Skeletal muscle satellite cell (primary cell): ENCODE results near the gene NPIPA7.
"Not testable (repeated sequence)": the region's sequence is repeated elsewhere in the genome, so short reads cannot be mapped to it uniquely, and the experiment has no call there.

Experiments used
- H3K27me3 ChIP-seq: 2 replicates; pipeline ENCODE4 v1.7.0; 2013; ENCODE audit warnings: low read length; ENCODE audit not compliant: control insufficient read depth, insufficient read depth
- H3K36me3 ChIP-seq: 2 replicates; pipeline ENCODE4 v1.7.0; 2013; ENCODE audit warnings: mild to moderate bottlenecking, control low read depth, low read length; ENCODE audit not compliant: insufficient read depth
- H3K4me1 ChIP-seq: 2 replicates; pipeline ENCODE4 v1.7.0; 2013; ENCODE audit warnings: low read length; ENCODE audit not compliant: control insufficient read depth, insufficient read depth
- H3K4me2 ChIP-seq: 2 replicates; pipeline ENCODE4 v1.7.0; 2013; ENCODE audit warnings: mild to moderate bottlenecking, low read length
- H3K4me3 ChIP-seq: 2 replicates; pipeline ENCODE4 v1.7.0; 2013; ENCODE audit warnings: low read length
- H3K9ac ChIP-seq: 2 replicates; pipeline ENCODE4 v1.7.0; 2013; ENCODE audit warnings: mild to moderate bottlenecking, low read depth, low read length, moderate library complexity
- H3K9me3 ChIP-seq: replicated peaks from 2 replicates; pipeline ENCODE4 v1.7.0; 2013; ENCODE audit warnings: mild to moderate bottlenecking, control low read depth, low read length

Gene NPIPA7

GRCh38 chr16:16371136-16371735 lies 7.7 kb upstream of the NPIPA7 start:
- H3K27me3 ChIP-seq, H3K9ac ChIP-seq, H3K9me3 ChIP-seq, H3K4me3 ChIP-seq, H3K4me2 ChIP-seq, H3K4me1 ChIP-seq, H3K36me3 ChIP-seq: not testable (repeated sequence)

GRCh38 chr16:16374192-16374591 lies 4.7 kb upstream of the NPIPA7 start:
- H3K36me3 ChIP-seq, H3K9ac ChIP-seq, H3K27me3 ChIP-seq, H3K4me3 ChIP-seq, H3K9me3 ChIP-seq, H3K4me2 ChIP-seq, H3K4me1 ChIP-seq: not testable (repeated sequence)

- not testable (repeated sequence) for H3K4me2 ChIP-seq, H3K9me3 ChIP-seq, H3K36me3 ChIP-seq, H3K9ac ChIP-seq, H3K4me3 ChIP-seq, H3K27me3 ChIP-seq, H3K4me1 ChIP-seq
Measured at GRCh38 chr16:16399685-16400084, 20.7 kb downstream of the NPIPA7 start.

GRCh38 chr16:16402333-16402732 lies 23.4 kb downstream of the NPIPA7 start:
- H3K9me3 ChIP-seq, H3K36me3 ChIP-seq, H3K4me2 ChIP-seq, H3K4me1 ChIP-seq, H3K9ac ChIP-seq, H3K27me3 ChIP-seq, H3K4me3 ChIP-seq: not testable (repeated sequence)

GRCh38 chr16:16404283-16404682 lies 25.3 kb downstream of the NPIPA7 start:
- H3K36me3 ChIP-seq, H3K9ac ChIP-seq, H3K4me2 ChIP-seq, H3K27me3 ChIP-seq, H3K9me3 ChIP-seq, H3K4me1 ChIP-seq, H3K4me3 ChIP-seq: not testable (repeated sequence)

- H3K4me3 ChIP-seq, H3K4me1 ChIP-seq, H3K36me3 ChIP-seq, H3K9ac ChIP-seq, H3K4me2 ChIP-seq, H3K27me3 ChIP-seq, H3K9me3 ChIP-seq: not testable (repeated sequence)
Measured at GRCh38 chr16:16405421-16405820, 26.5 kb downstream of the NPIPA7 start.

- not testable (repeated sequence) for H3K9me3 ChIP-seq, H3K4me3 ChIP-seq, H3K4me1 ChIP-seq, H3K9ac ChIP-seq, H3K4me2 ChIP-seq, H3K36me3 ChIP-seq, H3K27me3 ChIP-seq
Measured at GRCh38 chr16:16408430-16408829, 29.5 kb downstream of the NPIPA7 start.

GRCh38 chr16:16413773-16414172 lies 34.8 kb downstream of the NPIPA7 start:
- H3K9me3 ChIP-seq, H3K9ac ChIP-seq, H3K27me3 ChIP-seq, H3K4me1 ChIP-seq, H3K36me3 ChIP-seq, H3K4me2 ChIP-seq, H3K4me3 ChIP-seq: not testable (repeated sequence)

- not testable (repeated sequence) for H3K9me3 ChIP-seq, H3K9ac ChIP-seq, H3K4me2 ChIP-seq, H3K4me3 ChIP-seq, H3K4me1 ChIP-seq, H3K36me3 ChIP-seq, H3K27me3 ChIP-seq
Measured at GRCh38 chr16:16417071-16417470, 38.1 kb downstream of the NPIPA7 start.

GRCh38 chr16:16417914-16418544 lies 39.1 kb downstream of the NPIPA7 start:
- not testable (repeated sequence) for H3K9me3 ChIP-seq, H3K36me3 ChIP-seq, H3K9ac ChIP-seq, H3K4me1 ChIP-seq, H3K4me3 ChIP-seq, H3K4me2 ChIP-seq, H3K27me3 ChIP-seq

- not testable (repeated sequence) for H3K36me3 ChIP-seq, H3K4me1 ChIP-seq, H3K9ac ChIP-seq, H3K9me3 ChIP-seq, H3K4me3 ChIP-seq, H3K4me2 ChIP-seq, H3K27me3 ChIP-seq
Measured at GRCh38 chr16:16420515-16420914, 41.6 kb downstream of the NPIPA7 start.

- not testable (repeated sequence) for H3K9me3 ChIP-seq, H3K27me3 ChIP-seq, H3K9ac ChIP-seq, H3K4me1 ChIP-seq, H3K4me3 ChIP-seq, H3K36me3 ChIP-seq, H3K4me2 ChIP-seq
Measured at GRCh38 chr16:16425146-16425545, 46.2 kb downstream of the NPIPA7 start.
